Cardiac fibroblast (primary cell): ENCODE data around the gene MPV17L2.
A peak's percentile ranks its signal among the peaks of the same experiment; 100 is the strongest.

Source experiments
- DNase-seq, 2 donors: peaks; one replicate each; pipeline versions ENCODE4 v3.0.0 to v3.0.0-alpha.2; 2010; ENCODE audit warnings: low read depth in 2 of 2
- H3K4me3 ChIP-seq, 2 donors: replicated peaks in 1 of 2; 1 replicate in 1 of 2; 2 replicates in 1 of 2; pipeline ENCODE4 v1.5.1; 2011; ENCODE audit warnings: low read depth in 2 of 2, low read length in 2 of 2, mild to moderate bottlenecking in 2 of 2, moderate library complexity in 1 of 2
- TF ChIP-seq, protein P1 (sequence below): IDR thresholded peaks from one replicate; pipeline ENCODE4 v1.5.1; 2011; ENCODE audit warnings: low read depth, mild to moderate bottlenecking, low read length, inconsistent platforms

MPV17L2 gene

DNA sequence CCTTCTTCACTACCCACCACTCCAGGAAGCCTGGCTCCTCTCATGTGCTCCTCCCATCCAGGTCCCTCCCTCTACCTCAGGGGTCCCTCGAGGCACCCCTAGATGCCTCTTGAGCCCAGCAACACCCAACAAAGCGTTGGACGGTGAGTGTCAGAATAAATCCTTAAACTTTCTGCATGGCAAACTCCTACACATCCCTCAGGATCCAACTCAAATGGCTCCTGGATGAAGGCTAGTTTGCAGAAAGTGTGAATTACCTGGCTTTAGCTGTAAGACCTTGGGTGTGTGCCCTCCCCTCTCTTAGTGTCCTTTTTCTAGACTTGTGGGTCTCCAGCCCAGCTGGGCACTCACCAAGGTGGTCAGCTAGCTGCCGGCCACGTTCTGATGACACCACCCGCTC lies 5.4 kb downstream of the MPV17L2 start:
- H3K4me3 ChIP-seq: no peak overlapping the region
- TF ChIP-seq, protein P1, sequence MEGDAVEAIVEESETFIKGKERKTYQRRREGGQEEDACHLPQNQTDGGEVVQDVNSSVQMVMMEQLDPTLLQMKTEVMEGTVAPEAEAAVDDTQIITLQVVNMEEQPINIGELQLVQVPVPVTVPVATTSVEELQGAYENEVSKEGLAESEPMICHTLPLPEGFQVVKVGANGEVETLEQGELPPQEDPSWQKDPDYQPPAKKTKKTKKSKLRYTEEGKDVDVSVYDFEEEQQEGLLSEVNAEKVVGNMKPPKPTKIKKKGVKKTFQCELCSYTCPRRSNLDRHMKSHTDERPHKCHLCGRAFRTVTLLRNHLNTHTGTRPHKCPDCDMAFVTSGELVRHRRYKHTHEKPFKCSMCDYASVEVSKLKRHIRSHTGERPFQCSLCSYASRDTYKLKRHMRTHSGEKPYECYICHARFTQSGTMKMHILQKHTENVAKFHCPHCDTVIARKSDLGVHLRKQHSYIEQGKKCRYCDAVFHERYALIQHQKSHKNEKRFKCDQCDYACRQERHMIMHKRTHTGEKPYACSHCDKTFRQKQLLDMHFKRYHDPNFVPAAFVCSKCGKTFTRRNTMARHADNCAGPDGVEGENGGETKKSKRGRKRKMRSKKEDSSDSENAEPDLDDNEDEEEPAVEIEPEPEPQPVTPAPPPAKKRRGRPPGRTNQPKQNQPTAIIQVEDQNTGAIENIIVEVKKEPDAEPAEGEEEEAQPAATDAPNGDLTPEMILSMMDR: no peak
- DNase-seq: no peak

DNA sequence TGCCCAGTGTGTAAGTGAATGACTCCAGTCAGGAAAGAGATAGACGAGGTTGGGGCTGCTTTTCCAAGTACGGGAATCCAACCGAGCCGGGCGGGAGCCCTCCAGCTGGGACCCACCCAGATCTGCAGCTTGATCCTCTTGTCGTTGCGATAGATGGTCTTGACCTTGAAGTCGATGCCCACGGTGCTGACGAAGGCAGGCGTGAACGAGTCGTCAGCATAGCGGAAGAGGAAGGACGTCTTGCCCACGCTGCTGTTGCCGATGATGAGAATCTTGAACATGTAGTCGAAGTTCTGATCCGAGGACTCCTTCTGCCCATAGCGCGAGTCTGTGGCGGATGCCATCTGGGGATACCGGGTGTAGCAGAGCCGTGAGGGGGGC lies 9.4 kb downstream of the MPV17L2 start:
- no peak for DNase-seq
- no peak overlapping the region for H3K4me3 ChIP-seq
- TF ChIP-seq, protein P1: no peak

DNA sequence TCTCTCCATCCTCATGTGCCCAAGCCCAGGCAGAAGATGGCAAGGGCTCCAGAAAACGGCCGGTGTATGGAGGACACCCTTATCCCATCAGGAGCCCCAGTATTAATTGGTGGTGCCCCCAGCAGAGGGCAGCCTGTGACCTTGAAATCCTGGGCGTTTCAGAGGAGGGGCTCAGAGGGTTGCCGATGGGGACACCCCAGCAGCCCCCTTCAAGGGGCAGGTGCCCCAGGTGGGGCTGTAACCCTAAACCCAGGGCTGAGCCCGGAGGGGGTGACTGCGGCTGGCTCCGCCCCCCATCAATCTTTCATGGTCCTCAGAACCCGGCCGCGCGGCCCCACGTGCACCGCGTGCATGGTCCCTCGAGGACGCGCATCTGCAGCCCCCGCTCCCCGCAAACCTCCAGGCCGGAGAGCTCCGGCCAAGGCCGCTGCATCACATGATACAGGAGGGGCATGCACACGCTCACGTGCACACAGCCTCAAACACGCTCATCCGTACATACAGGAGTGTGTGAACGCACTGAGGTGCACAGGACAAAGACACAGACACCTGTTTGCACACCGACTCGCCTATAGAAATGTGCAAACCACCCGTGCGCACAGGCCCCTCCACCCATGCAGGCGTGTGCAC lies 9.9 kb downstream of the MPV17L2 start:
- TF ChIP-seq, protein P1: no peak
- DNase-seq: peak; percentile 25 to 27
- peak overlapping the region; percentile 85 to 87 for H3K4me3 ChIP-seq

DNA sequence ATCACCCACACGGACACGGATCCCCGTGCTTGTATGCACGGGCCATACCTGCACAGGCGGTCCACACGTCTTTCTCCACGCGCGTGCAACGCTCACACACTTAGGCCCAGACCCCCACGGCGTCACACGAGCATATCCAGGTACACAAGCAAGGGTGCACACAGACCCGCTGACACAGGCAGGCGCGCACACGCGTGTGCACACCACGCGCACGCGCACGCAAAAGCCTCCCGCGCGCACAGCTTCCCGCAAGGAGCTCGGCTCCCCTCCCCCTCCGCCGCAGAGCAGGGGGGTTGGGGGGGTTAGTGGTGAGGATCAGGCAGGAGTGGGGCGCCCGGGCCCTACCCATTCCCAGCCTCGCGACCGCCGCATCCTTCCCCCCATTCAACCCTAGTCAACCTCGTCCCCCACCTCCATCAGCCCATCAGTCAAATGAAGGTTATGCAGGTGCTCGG lies 10.4 kb downstream of the MPV17L2 start:
- DNase-seq: peak in 1 of 2 donors; percentile 20
- TF ChIP-seq, protein P1: no peak
- H3K4me3 ChIP-seq: peak overlapping the region; percentile 85 to 87

DNA sequence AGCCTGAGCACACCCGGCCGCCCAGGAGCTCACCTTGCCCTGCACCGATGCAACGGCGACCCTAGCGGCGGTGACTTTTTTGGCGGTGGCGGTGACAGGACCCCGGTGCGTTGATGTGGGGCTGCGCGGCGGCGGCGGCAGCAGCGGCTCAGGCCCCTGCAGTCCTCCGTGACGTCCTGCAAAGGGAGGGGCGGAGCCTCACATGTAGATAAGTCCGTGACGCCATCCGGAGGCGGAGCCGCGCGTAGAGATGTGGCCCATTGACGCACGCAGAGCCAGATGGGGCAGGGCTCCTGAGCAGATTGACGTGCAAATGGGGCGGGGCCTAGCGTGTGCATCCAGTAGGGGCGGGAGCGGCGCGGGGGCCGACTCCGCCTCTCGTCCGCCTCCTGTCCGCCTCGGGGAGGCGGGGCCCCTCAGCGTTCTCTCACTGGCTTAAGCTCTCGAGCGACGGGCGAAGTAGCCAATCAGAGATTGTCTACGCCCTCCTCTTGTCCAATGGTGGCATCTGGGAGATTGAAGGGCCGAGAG lies 10.9 kb downstream of the MPV17L2 start, which contains the start of gene RAB3A:
TSS of gene RAB3A (minus strand) at position 180 of the 531 bp plus-strand sequence. CDS start 1,302 bp downstream, outside the sequence.
- peak; percentile 100 for DNase-seq
- TF ChIP-seq, protein P1: no peak
- peak within 1 kb of the TSS; percentile 85 to 87 for H3K4me3 ChIP-seq

DNA sequence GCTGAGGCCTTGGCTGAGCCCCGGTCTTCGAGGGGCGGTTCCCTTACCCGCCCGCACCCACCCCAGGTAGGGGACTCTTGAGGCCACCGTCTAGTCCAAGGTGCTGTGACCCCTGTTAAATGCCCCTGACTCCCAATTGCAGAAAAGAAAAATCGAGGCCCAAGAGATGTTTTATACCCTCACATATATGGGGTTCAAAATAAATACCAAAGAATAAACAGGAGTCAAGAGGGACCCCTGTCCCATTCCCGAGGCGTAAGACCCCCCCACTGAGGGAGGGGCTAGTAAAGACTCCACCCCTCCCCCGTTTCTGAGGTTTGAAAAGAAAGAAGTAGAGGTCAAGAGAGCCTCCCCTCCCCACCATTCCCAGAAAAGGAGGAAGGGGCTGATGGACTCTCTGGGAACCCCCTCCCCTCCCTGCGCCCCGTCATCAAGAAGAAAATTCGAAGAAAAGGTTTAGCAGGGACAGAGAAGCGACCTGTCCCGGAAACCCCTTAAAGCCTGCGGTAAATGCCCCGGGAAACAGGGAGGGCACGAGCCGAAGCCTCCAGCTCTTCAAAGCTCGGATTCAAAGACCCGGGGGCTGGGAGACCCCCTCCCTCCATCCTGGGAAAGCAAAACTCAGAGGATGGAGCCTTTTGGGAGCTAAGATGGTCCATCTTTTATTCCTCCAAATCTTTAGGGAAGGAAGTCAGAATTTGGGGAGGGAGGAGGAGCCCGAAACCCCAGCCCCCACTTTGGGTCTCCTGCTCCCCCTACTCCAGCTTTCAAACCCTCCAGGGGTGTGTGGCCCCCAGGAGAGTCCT lies 11.6 kb downstream of the MPV17L2 start:
- TF ChIP-seq, protein P1: no peak
- peak overlapping the region; percentile 68 to 73 for H3K4me3 ChIP-seq
- no peak for DNase-seq
